ENCODE measurements around the gene BMPER. TPM values are rescaled to one million over a fixed set of nuclear protein-coding genes. Genes with fewer than 3 reads are reported as not detected.

The BMPER gene
- polyA plus RNA-seq, 1 of the 3 experiments (the other 2 are of a cell fraction) = 20.0 TPM

DNA sequence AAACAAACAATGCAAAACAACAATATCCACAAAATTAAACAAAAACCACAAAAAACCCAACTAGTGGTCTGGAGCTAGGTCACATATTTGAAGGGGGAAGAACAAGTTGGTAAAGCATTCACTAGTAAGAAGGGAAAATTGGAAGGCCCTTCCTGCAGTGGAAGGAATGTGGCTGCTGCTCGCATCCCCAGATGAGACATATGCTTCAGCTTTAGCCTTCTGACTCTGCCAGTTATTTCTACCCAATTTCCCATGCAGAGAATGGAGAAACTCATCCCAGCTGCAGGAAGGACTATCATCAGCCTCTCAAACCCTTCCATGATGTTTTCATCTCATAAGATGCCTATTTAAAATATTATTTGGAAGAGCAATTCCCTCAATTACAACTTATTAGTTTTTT, 176.6 kb downstream of the BMPER start:
- POLR2A ChIA-PET = no interaction called here

More for the DNA sequence above, 176.6 kb downstream of the BMPER start:
- Histone ChIP-seq H3K36me3 (replicated peaks in 1 of 2; ENCODE audit: control insufficient read depth in 1 of 2, insufficient read depth in 2 of 2, low read length in 1 of 2) (no peaks in the 10 kb centered on the region), H3K4me1 (ENCODE audit: control insufficient read depth in 1 of 2, insufficient read depth in 2 of 2, low read depth in 1 of 2, low read length in 1 of 2) (peaks cover 0 to 28% of the 10 kb centered on the region in 2 experiments; a peak in 2 of 4 replicates), H3K27ac (ENCODE audit: low read depth in 2 of 2, low read length in 1 of 2) (peak overlapping the region in 1 of 2 experiments; percentile 77; a peak in 2 of 4 replicates), H2AFZ (ENCODE audit: low read depth) (no peak overlapping the region), H3K9me2 (no peaks in the 10 kb centered on the region), H4K20me1 (ENCODE audit: insufficient read depth) (no peaks in the 10 kb centered on the region), H3K4me2 (no peak overlapping the region), H3K79me2 (ENCODE audit: insufficient read depth) (no peaks in the 10 kb centered on the region), H3K9ac (no peak overlapping the region), H3K4me3 (ENCODE audit: low read depth in 2 of 2, low read length in 1 of 2) (no peak overlapping the region), H3K27me3 (ENCODE audit: insufficient read depth) (no peaks in the 10 kb centered on the region), H3F3A (replicated peaks; ENCODE audit: insufficient read depth) (peaks cover 28% of the 10 kb centered on the region), H3K9me3 (no peaks in the 10 kb centered on the region)
- TF ChIP-seq POLR2AphosphoS5 (IDR thresholded peaks at IDR 0.05; ENCODE audit: low read depth, low read length) = no peak
- no peak for TF ChIP-seq RFX5 (IDR thresholded peaks at IDR 0.05; ENCODE audit: low read length)
- no peak for TF ChIP-seq ZBTB33 (IDR thresholded peaks at IDR 0.05; ENCODE audit: borderline replicate concordance, low read depth)
- TF ChIP-seq YY1 (IDR thresholded peaks at IDR 0.05; ENCODE audit: low read depth) = no peak
- TF ChIP-seq GATA2 (CRISPR knock-in tag; IDR thresholded peaks at IDR 0.05) = no peak
- TF ChIP-seq, protein P1, sequence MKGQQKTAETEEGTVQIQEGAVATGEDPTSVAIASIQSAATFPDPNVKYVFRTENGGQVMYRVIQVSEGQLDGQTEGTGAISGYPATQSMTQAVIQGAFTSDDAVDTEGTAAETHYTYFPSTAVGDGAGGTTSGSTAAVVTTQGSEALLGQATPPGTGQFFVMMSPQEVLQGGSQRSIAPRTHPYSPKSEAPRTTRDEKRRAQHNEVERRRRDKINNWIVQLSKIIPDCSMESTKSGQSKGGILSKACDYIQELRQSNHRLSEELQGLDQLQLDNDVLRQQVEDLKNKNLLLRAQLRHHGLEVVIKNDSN (IDR thresholded peaks at IDR 0.05; ENCODE audit: borderline replicate concordance, low read depth) = no peak
- no peak for TF ChIP-seq NRF1 (IDR thresholded peaks at IDR 0.05; ENCODE audit: low read depth, low read length)
- no peak for TF ChIP-seq TCF12 (IDR thresholded peaks at IDR 0.05)
- no peak for TF ChIP-seq RXRA (IDR thresholded peaks at IDR 0.05; ENCODE audit: borderline replicate concordance, low read depth)
- TF ChIP-seq, protein P2, sequence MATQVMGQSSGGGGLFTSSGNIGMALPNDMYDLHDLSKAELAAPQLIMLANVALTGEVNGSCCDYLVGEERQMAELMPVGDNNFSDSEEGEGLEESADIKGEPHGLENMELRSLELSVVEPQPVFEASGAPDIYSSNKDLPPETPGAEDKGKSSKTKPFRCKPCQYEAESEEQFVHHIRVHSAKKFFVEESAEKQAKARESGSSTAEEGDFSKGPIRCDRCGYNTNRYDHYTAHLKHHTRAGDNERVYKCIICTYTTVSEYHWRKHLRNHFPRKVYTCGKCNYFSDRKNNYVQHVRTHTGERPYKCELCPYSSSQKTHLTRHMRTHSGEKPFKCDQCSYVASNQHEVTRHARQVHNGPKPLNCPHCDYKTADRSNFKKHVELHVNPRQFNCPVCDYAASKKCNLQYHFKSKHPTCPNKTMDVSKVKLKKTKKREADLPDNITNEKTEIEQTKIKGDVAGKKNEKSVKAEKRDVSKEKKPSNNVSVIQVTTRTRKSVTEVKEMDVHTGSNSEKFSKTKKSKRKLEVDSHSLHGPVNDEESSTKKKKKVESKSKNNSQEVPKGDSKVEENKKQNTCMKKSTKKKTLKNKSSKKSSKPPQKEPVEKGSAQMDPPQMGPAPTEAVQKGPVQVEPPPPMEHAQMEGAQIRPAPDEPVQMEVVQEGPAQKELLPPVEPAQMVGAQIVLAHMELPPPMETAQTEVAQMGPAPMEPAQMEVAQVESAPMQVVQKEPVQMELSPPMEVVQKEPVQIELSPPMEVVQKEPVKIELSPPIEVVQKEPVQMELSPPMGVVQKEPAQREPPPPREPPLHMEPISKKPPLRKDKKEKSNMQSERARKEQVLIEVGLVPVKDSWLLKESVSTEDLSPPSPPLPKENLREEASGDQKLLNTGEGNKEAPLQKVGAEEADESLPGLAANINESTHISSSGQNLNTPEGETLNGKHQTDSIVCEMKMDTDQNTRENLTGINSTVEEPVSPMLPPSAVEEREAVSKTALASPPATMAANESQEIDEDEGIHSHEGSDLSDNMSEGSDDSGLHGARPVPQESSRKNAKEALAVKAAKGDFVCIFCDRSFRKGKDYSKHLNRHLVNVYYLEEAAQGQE (IDR thresholded peaks at IDR 0.05; ENCODE audit: low read depth, low read length) = no peak
- TF ChIP-seq NFIC (IDR thresholded peaks at IDR 0.05; ENCODE audit: borderline replicate concordance) = no peak
- no peak for TF ChIP-seq ELF1 (IDR thresholded peaks at IDR 0.05)
- TF ChIP-seq RAD21 (IDR thresholded peaks at IDR 0.05; ENCODE audit: low read length) = no peak
- TF ChIP-seq CHD2 (IDR thresholded peaks at IDR 0.05; ENCODE audit: low read length, partially characterized antibody) = no peak
- TF ChIP-seq JUND (IDR thresholded peaks at IDR 0.05) = no peak
- no peak for TF ChIP-seq TAF1 (IDR thresholded peaks at IDR 0.05; ENCODE audit: borderline replicate concordance, low read depth, low read length)
- CTCF ChIA-PET = interaction anchor here (0.9 to 2.1 kb wide), 3 partner anchors 10 to 52 kb away, joined by 3 to 7 read pairs (median 5); no protein-coding TSS in a partner anchor
- 52% methylated on average over 1 of the region's 1 CpG for WGBS (ENCODE audit: low lambda C conversion rate)
- no peak for DNase-seq
